Activated CD8-positive, alpha-beta memory T cell treated with anti-CD3 and anti-CD28 coated beads for 24 hours (primary cell): ENCODE measurements around the gene NOL9.
A peak's percentile ranks its signal among the peaks of the same experiment; 100 is the strongest.
"Not testable (repeated sequence)": the region's sequence is repeated elsewhere in the genome, so short reads cannot be mapped to it uniquely, and the experiment has no call there.

ENCODE experiments used
- DNase-seq: peaks from one replicate; pipeline ENCODE4 v3.0.0-alpha.2; 2020

NOL9 gene

GRCh38 chr1:6500544-6501278, 53.6 kb downstream of the NOL9 start:
- DNase-seq: no peak

DNA sequence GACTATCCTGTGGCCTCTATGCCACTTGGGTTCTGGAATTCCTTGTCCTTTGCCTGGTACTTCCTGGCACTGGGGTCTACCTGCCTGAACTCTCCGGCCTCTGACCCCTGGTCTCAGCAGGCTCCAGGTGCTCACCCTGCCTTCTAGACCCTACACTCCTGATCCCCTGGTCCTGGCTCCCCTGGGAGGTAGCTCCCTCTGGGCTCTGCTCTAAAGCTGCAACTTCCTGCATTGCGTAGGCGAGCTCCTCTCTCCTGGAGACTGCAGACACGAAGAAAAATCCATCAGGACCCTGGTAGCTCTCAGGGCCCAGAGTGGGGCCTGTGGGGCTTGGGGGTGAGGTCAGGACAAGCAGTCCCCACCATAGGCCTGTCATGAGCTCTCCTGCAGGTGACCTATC, 55.0 kb downstream of the NOL9 start:
- no peak for DNase-seq

GRCh38 chr1:6498576-6499111, 55.7 kb downstream of the NOL9 start:
- no peak for DNase-seq

GRCh38 chr1:6497867-6498575, 56.3 kb downstream of the NOL9 start:
- DNase-seq: no peak

DNA sequence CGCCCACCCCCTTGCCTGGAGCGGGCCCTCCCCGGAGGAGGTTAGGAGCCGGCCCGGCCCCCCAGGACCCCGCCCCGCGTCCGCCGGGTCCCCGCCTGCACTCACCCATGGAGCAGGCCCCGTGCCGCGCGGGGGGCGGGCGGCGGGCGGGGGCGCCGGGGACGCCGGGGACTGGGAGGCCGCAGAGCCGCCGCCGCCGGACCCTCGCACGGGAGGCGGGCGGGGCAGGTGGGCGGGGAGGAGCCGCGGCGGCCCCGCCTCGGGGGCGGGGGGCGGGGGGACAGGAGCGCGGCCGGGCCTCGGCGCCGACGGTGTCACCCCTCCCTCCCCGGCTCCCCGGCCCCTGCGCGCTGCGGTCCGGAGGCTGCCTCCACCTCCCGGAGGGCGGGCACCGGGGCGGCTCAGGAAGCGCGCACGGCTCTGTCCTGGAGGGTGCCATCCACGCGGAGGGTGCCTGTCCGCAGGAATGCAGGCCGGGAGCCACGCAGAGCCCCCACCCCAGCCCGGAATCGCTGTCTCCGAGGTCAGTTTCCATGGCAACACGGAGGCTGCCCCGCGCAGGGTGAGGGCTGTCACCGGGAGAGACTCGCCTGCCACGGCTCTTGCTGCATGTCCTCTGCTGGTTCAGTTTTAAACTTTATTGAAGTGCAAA, 57.0 kb downstream of the NOL9 start:
- DNase-seq: peak; percentile 76

DNA sequence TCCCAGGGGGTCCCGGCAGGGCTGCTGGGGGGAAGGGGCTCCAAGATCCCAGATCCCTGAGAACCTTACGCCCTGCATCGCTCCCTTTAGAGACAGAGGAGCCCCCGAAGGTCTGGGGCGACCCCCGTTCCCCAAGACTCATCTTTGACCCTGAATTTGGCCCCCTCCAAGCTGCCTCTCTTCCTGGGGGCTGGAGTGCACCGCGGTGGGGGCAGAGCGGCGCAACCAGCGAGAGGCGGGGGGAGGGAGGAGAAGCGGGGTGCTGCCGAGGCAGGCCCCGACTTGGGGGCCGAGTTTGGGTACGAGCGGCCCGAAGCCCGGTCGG, 57.5 kb downstream of the NOL9 start:
- no peak for DNase-seq

DNA sequence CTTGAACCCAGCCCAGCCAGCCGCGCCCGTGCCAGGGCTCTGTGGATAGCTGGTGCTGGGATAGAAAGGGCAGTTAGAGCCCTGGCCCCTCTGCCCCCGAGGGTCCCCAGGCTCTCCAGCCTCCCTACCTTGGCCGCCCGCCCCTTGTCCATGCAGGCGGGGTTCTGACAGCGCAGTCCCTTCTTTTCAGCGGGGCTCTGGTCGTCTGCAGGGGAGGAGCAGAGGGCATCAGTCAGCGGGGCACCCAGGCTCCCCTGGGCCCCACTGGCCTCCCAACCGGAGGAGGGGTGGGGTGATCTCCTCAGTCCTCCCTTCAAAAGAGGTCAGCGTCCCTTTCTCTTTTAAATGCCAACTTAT, 58.0 kb downstream of the NOL9 start:
- DNase-seq: no peak

DNA sequence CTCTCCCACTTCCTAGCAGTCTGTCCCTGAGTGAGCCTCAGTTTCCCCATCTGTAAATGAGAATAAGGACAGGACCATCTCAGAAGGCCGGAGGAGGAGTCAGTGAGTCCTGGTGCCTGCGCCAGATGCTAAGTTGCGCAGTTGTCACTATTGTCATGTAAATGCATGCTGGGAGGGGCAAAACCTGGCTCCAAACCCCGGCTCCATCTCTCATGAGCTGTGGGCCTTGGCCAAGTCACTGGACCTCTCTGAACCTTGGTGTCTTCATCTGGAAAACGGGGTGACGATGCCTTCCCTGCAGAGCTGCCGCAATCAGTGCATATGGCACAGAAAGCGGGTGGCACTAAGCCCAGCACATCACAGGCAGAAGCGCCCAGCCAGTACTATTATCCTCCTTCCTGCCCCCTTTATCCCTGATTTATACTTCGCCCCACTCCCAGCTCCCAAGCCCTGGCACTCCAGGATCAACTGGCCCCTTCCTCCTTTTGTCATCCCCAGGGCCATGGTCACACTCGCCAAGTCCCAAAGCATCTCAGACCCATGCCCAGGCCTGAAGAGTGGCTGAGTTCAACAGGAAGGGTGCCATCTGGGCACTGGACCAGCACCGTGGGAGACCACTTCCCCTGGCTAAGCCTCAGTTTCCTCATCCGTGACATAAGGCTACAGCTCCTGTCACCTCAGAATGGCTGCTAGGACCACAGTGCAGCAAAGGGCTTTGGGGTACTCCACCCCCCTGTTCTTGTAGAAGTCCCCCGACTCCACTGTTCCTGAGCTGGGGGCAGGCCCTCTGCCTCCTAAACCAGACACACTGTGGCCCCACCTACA, 58.6 kb downstream of the NOL9 start:
- no peak for DNase-seq

- no peak for DNase-seq
Observed at GRCh38 chr1:6495041-6495441, 59.3 kb downstream of the NOL9 start.

DNA sequence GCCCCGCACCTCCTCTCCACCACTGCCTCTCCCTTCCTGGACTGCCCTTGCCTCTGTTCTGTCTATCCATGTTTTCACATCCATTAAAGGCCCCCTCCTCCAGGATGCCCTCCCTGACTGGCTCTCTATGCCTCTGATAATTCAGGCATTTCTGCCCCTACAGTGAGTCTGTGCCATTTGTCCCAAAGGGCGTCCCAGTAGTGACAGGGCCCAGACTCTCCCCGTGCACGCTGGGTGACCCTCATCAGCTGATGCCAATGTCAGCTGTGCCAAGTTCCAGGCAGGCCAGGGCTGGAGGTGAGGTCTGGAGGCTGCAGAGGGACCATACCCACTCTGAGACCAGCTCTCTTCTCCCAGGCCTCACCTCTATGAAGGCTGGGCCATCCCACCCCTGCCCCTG, 59.7 kb downstream of the NOL9 start:
- no peak for DNase-seq

DNA sequence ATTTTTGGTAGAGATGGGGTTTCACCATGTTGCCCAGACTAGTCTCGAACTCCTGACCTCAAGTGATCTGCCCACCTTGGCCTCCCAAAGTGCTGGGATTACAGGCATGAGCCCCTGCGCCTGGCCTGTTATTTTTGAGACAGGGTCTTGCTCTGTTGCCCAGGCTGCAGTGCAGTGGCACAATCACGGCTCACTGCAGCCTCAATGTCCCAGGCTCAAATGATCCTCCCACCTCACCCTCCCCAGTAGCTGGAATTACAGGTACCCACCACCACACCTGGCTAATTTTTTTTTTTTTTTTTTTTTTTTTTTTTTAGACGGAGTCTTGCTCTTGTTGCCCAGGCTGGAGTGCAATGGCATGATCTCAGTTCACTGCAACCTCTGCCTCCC, 60.5 kb downstream of the NOL9 start:
- not testable (repeated sequence) for DNase-seq

DNA sequence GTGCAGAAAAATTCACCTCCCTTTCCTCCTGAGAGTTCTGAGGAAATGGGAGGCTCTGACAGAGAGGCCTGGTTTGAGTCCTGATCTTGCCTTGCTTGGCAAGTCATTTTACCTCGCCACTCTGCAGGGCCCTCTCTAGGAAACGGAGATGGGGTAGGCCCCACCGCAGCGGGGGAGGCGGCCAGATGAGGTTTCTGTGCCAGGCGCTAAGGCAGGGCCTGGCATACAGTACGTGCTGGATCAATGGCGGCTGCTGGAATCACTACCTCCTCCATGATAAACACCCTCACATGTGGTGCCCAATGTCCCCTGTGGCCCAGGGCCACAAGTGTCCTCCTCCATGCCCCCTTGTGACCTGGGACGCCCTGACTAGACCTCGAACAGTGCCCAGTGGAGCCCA, 62.3 kb downstream of the NOL9 start:
- DNase-seq: no peak

- no peak for DNase-seq
Observed at GRCh38 chr1:6491480-6491962, 62.8 kb downstream of the NOL9 start, which contains the start of gene PLEKHG5. TSS of gene PLEKHG5 (minus strand) at chr1:6491667. CDS start at chr1:6477571, 14,096 bp downstream.

- DNase-seq: no peak
Observed at GRCh38 chr1:6491081-6491449, 63.2 kb downstream of the NOL9 start.

- DNase-seq: peak; percentile 83
Observed at GRCh38 chr1:6490181-6491080, 63.9 kb downstream of the NOL9 start.

- peak; percentile 91 for DNase-seq
Observed at GRCh38 chr1:6489799-6490180, 64.5 kb downstream of the NOL9 start.

DNA sequence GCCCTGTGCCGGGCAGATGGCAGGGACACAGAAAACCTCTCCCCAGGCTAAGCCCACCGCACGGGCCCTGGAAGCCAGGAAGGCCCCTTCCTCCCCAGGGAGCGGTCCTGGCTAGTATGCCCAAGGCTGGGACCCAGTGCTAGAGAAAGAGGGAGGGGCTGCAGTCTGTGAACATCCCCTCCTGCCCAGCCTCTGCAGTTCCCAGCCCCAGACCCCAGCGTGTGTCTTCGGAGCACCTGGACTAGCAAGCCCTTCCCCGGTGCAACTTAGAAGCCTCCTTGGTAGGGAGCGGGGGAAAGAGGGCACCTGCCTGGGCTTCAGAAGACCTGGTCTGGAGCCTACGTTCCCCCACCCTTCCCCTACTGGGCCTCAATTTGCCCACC, 64.9 kb downstream of the NOL9 start:
- DNase-seq: no peak

GRCh38 chr1:6488602-6489382, 65.5 kb downstream of the NOL9 start:
- no peak for DNase-seq

DNA sequence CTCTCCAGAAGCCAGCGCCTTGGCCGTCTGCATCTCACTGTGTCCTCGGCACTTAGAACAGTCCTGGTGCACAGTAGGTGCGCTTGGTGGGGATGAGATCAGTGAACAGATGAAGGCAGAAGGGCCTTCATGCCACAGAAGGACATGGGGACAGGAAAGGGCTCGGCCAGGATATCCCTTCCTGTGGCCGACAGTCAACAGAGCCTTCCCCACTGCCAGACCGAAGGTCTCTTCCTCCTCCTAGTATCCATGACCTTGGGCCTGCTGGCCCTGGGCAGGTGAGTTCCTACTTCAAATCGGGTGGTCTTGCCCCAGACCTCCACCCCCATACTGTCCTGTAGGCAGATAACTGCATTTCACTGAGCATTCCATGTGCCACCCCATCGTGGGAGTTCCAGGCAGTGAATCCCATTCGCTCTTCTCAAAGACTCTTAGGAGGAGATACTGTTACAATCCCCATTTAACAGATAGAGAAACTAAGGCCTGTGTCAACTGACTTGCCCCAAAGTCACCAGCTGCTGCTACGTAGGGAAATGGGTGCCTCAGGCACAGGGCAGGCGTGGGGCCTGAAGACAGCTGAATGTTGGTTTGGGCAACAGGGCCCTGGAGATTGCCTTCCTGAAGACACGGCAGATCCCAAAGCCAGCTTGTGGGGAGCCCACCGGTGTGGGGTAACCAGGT, 66.4 kb downstream of the NOL9 start:
- DNase-seq: no peak

- DNase-seq: peak; percentile 94
Observed at GRCh38 chr1:6486433-6487011, 67.8 kb downstream of the NOL9 start.
